Loucy (cell line): ENCODE data around the gene UCP3.

Experiments used
- H2AFZ ChIP-seq: fragments of 200-600 bp; sonication (generic); 2 replicates; pipeline ENCODE4 v1.6.0; 2016; ENCODE audit warnings: antibody characterized with exemption, mild to moderate bottlenecking, low read length, moderate library complexity
- H3F3A ChIP-seq: fragments of 200-600 bp; 2 replicates; pipeline ENCODE4 v1.6.0; 2016; ENCODE audit warnings: antibody characterized with exemption, low read depth, mild to moderate bottlenecking
- H3K27me3 ChIP-seq: fragments of 200-600 bp; sonication (generic); 2 replicates; pipeline ENCODE4 v1.6.1; 2014; ENCODE audit warnings: low read length, mild to moderate bottlenecking; ENCODE audit not compliant: insufficient read depth, poor library complexity, severe bottlenecking
- H3K36me3 ChIP-seq: fragments of 200-600 bp; sonication (generic); 2 replicates; pipeline ENCODE4 v1.6.1; 2016; ENCODE audit warnings: low read length; ENCODE audit not compliant: insufficient read depth
- H3K4me1 ChIP-seq: fragments of 200-600 bp; sonication (generic); 2 replicates; pipeline ENCODE4 v1.5.1; 2014; ENCODE audit warnings: low read length, mild to moderate bottlenecking; ENCODE audit not compliant: insufficient read depth, poor library complexity, severe bottlenecking
- H3K4me2 ChIP-seq: fragments of 200-600 bp; sonication (generic); 2 replicates; pipeline ENCODE4 v1.6.0; 2014; ENCODE audit warnings: antibody characterized with exemption, low read length, low read depth, mild to moderate bottlenecking; ENCODE audit not compliant: poor library complexity, severe bottlenecking
- H3K4me3 ChIP-seq: fragments of 200-600 bp; sonication (generic); 2 replicates; pipeline ENCODE4 v1.5.1; 2014; ENCODE audit warnings: low read length, mild to moderate bottlenecking, mixed read lengths; ENCODE audit not compliant: poor library complexity, severe bottlenecking
- H3K79me2 ChIP-seq: fragments of 200-600 bp; sonication (generic); 2 replicates; pipeline ENCODE4 v1.6.1; 2014; ENCODE audit warnings: low read length; ENCODE audit not compliant: insufficient read depth
- H3K9ac ChIP-seq: fragments of 200-600 bp; sonication (generic); 2 replicates; pipeline ENCODE4 v1.6.0; 2014; ENCODE audit warnings: mild to moderate bottlenecking, low read depth, low read length, moderate library complexity; ENCODE audit not compliant: poor library complexity, severe bottlenecking
- H3K9me2 ChIP-seq: fragments of 200-600 bp; sonication (generic); replicated peaks from 2 replicates; pipeline ENCODE4 v1.6.1; 2016; ENCODE audit warnings: low read depth, low read length, mixed read lengths
- H3K9me3 ChIP-seq: fragments of 200-600 bp; sonication (generic); 2 replicates; pipeline ENCODE4 v1.6.1; 2014; ENCODE audit warnings: mild to moderate bottlenecking, antibody characterized with exemption, low read length, low read depth; ENCODE audit not compliant: insufficient read depth
- H4K20me1 ChIP-seq: fragments of 200-600 bp; sonication (generic); 2 replicates; pipeline ENCODE4 v1.6.0; 2014; ENCODE audit warnings: antibody characterized with exemption, low read length, mild to moderate bottlenecking; ENCODE audit not compliant: insufficient read depth, poor library complexity, severe bottlenecking
- EZH2phosphoT487 ChIP-seq: fragments of 200-600 bp; IDR thresholded peaks from 2 replicates; pipeline ENCODE4 v1.6.1; 2018; ENCODE audit warnings: antibody characterized with exemption, mild to moderate bottlenecking, moderate library complexity, borderline replicate concordance
- TF ChIP-seq, protein P1 (sequence below): fragments of 200-600 bp; sonication (generic); conservative IDR thresholded peaks from 2 replicates; pipeline ENCODE4 v1.5.1; 2014; ENCODE audit warnings: mild to moderate bottlenecking, antibody characterized with exemption, low read length

The UCP3 gene

GRCh38 chr11:73951797-73952196 is 57.1 kb downstream of the UCP3 start:
- TF ChIP-seq EZH2phosphoT487 = no peak
- TF ChIP-seq, protein P1, sequence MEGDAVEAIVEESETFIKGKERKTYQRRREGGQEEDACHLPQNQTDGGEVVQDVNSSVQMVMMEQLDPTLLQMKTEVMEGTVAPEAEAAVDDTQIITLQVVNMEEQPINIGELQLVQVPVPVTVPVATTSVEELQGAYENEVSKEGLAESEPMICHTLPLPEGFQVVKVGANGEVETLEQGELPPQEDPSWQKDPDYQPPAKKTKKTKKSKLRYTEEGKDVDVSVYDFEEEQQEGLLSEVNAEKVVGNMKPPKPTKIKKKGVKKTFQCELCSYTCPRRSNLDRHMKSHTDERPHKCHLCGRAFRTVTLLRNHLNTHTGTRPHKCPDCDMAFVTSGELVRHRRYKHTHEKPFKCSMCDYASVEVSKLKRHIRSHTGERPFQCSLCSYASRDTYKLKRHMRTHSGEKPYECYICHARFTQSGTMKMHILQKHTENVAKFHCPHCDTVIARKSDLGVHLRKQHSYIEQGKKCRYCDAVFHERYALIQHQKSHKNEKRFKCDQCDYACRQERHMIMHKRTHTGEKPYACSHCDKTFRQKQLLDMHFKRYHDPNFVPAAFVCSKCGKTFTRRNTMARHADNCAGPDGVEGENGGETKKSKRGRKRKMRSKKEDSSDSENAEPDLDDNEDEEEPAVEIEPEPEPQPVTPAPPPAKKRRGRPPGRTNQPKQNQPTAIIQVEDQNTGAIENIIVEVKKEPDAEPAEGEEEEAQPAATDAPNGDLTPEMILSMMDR = no peak
- H3K4me1 ChIP-seq = no peaks in the 10 kb centered on the region
- H3K79me2 ChIP-seq = no peaks in the 10 kb centered on the region
- H3K4me2 ChIP-seq = no peak overlapping the region
- no peak overlapping the region for H3K4me3 ChIP-seq
- H2AFZ ChIP-seq = no peak overlapping the region
- H3K27me3 ChIP-seq = no peaks in the 10 kb centered on the region
- H3K36me3 ChIP-seq = no peaks in the 10 kb centered on the region
- H3K9me3 ChIP-seq = no peaks in the 10 kb centered on the region
- no peaks in the 10 kb centered on the region for H3K9me2 ChIP-seq
- no peaks in the 10 kb centered on the region for H4K20me1 ChIP-seq
- H3F3A ChIP-seq = no peaks in the 10 kb centered on the region
- no peak overlapping the region for H3K9ac ChIP-seq

DNA sequence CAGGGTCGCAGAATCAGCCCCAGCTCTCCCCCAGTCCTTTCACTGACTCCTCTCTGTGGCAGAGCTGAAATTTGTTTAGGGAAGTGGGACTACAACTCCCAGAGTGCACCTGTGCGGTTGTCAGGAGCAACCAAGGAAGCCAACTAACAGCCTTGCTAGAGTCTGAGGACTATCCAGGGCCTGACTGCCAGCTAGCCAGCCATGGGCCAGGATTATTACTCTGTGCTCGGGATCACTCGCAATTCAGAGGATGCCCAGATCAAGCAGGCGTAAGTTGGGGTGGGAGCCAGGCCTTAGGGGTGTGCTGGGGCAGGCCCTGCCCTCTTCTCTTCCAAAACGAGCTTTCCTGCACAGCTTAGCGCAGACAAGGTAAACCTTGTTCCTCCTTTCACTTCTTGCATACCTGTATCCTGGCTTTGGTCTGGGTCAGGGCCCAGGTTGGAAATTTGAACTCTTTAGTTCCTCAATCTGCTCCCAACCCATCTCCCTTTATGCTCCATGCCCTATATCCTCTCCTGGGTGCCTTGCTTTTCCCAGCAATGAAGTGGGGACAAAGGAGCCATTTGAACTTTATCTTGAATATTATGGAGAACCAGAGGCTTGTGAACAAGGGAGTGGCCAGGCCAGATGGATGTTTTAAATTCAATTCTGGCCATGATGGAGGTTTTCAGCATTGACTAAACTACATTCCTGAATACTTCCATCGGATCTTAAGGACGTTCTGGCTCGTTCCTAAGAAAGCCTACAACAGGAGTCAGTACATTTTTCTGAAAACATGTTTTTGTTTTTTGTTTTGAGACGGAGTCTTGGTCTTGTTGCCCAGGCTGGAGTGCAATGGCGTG is 57.8 kb downstream of the UCP3 start, which contains the start of gene DNAJB13:
TSS of gene DNAJB13 (plus strand) at position 158 of the 842 bp plus-strand sequence. CDS start at position 202, 44 bp downstream.
- no peak for TF ChIP-seq EZH2phosphoT487
- TF ChIP-seq, protein P1 = no peak
- no peaks in the 10 kb centered on the region for H3K9me2 ChIP-seq
- no peaks in the 10 kb centered on the region for H3K36me3 ChIP-seq
- H3K9me3 ChIP-seq = no peaks in the 10 kb centered on the region
- H3K4me2 ChIP-seq = no peak within 1 kb of the TSS
- no peaks in the 10 kb centered on the region for H4K20me1 ChIP-seq
- H3K27me3 ChIP-seq = no peaks in the 10 kb centered on the region
- H2AFZ ChIP-seq = no peak within 1 kb of the TSS
- H3K4me1 ChIP-seq = no peaks in the 10 kb centered on the region
- H3K9ac ChIP-seq = no peak within 1 kb of the TSS
- H3K79me2 ChIP-seq = no peaks in the 10 kb centered on the region
- H3F3A ChIP-seq = no peaks in the 10 kb centered on the region
- no peak within 1 kb of the TSS for H3K4me3 ChIP-seq
